Liver (tissue), 3 donors: ENCODE data around the gene PCDHB2.

Experiments used
- ATF3 ChIP-seq: IDR thresholded peaks from 2 replicates; pipeline ENCODE4 v1.6.1; 2016; ENCODE audit warnings: antibody characterized with exemption
- EGR1 ChIP-seq, 2 donors: IDR thresholded peaks; 2 replicates each; pipeline ENCODE4 v1.6.1; 2016 to 2018; ENCODE audit warnings: antibody characterized with exemption in 2 of 2, low read depth in 2 of 2
- FOXA2 ChIP-seq: IDR thresholded peaks from 2 replicates; pipeline ENCODE4 v1.6.1; 2016; ENCODE audit warnings: antibody characterized with exemption
- JUND ChIP-seq, 2 donors: IDR thresholded peaks; 2 replicates each; pipeline ENCODE4 v1.6.1; 2016; ENCODE audit warnings: antibody characterized with exemption in 2 of 2
- MAX ChIP-seq: IDR thresholded peaks from 2 replicates; pipeline ENCODE4 v1.6.1; 2016; ENCODE audit warnings: antibody characterized with exemption
- RAD21 ChIP-seq, 2 donors: IDR thresholded peaks; 2 replicates each; pipeline ENCODE4 v1.6.1; 2016; ENCODE audit warnings: antibody characterized with exemption in 2 of 2, mild to moderate bottlenecking in 2 of 2
- REST ChIP-seq: IDR thresholded peaks from 2 replicates; pipeline ENCODE4 v1.6.1; 2016; ENCODE audit warnings: antibody characterized with exemption, mild to moderate bottlenecking
- SP1 ChIP-seq: IDR thresholded peaks from 2 replicates; pipeline ENCODE4 v1.6.1; 2018; ENCODE audit warnings: antibody characterized with exemption, mild to moderate bottlenecking
- TF ChIP-seq, protein P1 (sequence below): fragments of 150-350 bp; IDR thresholded peaks from 2 replicates; pipeline ENCODE4 v1.5.1; 2017; ENCODE audit warnings: improper control_type of control experiment, low read depth, low read length; ENCODE audit not compliant: missing input control
- donor health status: healthy.
- donor health status: healthy.

DNA sequence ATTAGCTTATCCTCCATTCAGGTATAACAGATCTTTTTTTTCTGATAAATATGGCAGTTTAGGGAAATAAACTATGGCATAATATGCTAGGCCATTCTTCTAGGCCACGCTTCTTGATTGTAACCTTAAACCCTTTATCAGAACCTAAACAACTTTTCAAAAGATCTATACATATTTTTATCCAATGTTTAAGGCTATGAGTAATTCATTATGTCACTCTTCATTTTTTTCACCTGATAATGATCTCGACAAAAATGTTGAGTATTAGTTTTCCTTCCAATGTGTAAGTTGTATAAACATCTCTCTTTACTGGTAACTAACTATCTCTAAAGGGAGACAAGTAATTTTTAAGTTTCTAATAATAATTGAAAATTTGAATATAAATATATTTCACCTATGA, 24.8 kb downstream of the PCDHB2 start:
- TF ChIP-seq MAX (no peak), ATF3 (no peak), JUND (IDR thresholded peaks at IDR 0.05) (no peak), FOXA2 (no peak), REST (no peak), SP1 (no peak), RAD21 (IDR thresholded peaks at IDR 0.05) (no peak), EGR1 (IDR thresholded peaks at IDR 0.05; ENCODE audit: low read depth in 2 of 2) (no peak)
- TF ChIP-seq, protein P1, sequence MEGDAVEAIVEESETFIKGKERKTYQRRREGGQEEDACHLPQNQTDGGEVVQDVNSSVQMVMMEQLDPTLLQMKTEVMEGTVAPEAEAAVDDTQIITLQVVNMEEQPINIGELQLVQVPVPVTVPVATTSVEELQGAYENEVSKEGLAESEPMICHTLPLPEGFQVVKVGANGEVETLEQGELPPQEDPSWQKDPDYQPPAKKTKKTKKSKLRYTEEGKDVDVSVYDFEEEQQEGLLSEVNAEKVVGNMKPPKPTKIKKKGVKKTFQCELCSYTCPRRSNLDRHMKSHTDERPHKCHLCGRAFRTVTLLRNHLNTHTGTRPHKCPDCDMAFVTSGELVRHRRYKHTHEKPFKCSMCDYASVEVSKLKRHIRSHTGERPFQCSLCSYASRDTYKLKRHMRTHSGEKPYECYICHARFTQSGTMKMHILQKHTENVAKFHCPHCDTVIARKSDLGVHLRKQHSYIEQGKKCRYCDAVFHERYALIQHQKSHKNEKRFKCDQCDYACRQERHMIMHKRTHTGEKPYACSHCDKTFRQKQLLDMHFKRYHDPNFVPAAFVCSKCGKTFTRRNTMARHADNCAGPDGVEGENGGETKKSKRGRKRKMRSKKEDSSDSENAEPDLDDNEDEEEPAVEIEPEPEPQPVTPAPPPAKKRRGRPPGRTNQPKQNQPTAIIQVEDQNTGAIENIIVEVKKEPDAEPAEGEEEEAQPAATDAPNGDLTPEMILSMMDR: no peak
